HEK293T (cell line): ENCODE measurements around the gene OR8D2.
"Not testable (repeated sequence)": the region's sequence is repeated elsewhere in the genome, so short reads cannot be mapped to it uniquely, and the experiment has no call there.

Experiments used
- CTCF ChIA-PET: fragments of 350-600 bp; formaldehyde crosslinking; extraction: SDS; loops from one replicate; lab custom pipeline; 2021; ENCODE audit warnings: antibody characterized with exemption, inconsistent platforms; lab: Yijun Ruan, JAX
- POLR2A ChIA-PET: fragments of 350-600 bp; formaldehyde crosslinking; extraction: SDS; loops from one replicate; lab custom pipeline; 2020; ENCODE audit warnings: antibody characterized with exemption, inconsistent platforms; lab: Yijun Ruan, JAX
- DNase-seq: peaks from one replicate; pipeline ENCODE4 v3.0.0; 2012; ENCODE audit warnings: mixed read lengths; ENCODE audit errors: extremely low spot score
- ARNT ChIP-seq: fragments of 450-650 bp; IDR thresholded peaks from 2 replicates; pipeline ENCODE4 v1.6.1; 2017; ENCODE audit warnings: mild to moderate bottlenecking
- BHLHE40 ChIP-seq: fragments of 450-650 bp; IDR thresholded peaks from 2 replicates; pipeline ENCODE4 v1.6.1; 2016; ENCODE audit warnings: mild to moderate bottlenecking, moderate library complexity, borderline replicate concordance
- CTBP1 ChIP-seq: fragments of 450-650 bp; IDR thresholded peaks from 2 replicates; pipeline ENCODE4 v1.6.1; 2016; ENCODE audit warnings: borderline replicate concordance
- ELF4 ChIP-seq: fragments of 450-650 bp; IDR thresholded peaks from 2 replicates; pipeline ENCODE4 v1.6.1; 2017; ENCODE audit warnings: antibody characterized with exemption
- FOXA1 ChIP-seq: fragments of 450-650 bp; IDR thresholded peaks from 2 replicates; pipeline ENCODE4 v1.6.1; 2016; ENCODE audit warnings: mild to moderate bottlenecking
- FOXK2 ChIP-seq: fragments of 450-650 bp; IDR thresholded peaks from 2 replicates; pipeline ENCODE4 v1.6.1; 2016; ENCODE audit warnings: mild to moderate bottlenecking
- FOXM1 ChIP-seq: fragments of 450-650 bp; IDR thresholded peaks from 2 replicates; pipeline ENCODE4 v1.6.1; 2017; ENCODE audit warnings: mild to moderate bottlenecking, borderline replicate concordance
- HDGF ChIP-seq: fragments of 450-650 bp; IDR thresholded peaks from 2 replicates; pipeline ENCODE4 v1.6.1; 2017; ENCODE audit warnings: antibody characterized with exemption, borderline replicate concordance
- L3MBTL2 ChIP-seq: fragments of 450-650 bp; conservative IDR thresholded peaks from 2 replicates; pipeline ENCODE4 v1.6.1; 2016; ENCODE audit warnings: mild to moderate bottlenecking
- LEF1 ChIP-seq: fragments of 450-650 bp; IDR thresholded peaks from 2 replicates; pipeline ENCODE4 v1.6.1; 2017; ENCODE audit warnings: mild to moderate bottlenecking, borderline replicate concordance
- NFRKB ChIP-seq: fragments of 450-650 bp; IDR thresholded peaks from 2 replicates; pipeline ENCODE4 v1.6.1; 2016; ENCODE audit warnings: mild to moderate bottlenecking, moderate library complexity
- PKNOX1 ChIP-seq: fragments of 450-650 bp; IDR thresholded peaks from 2 replicates; pipeline ENCODE4 v1.6.1; 2016
- SP1 ChIP-seq: fragments of 450-650 bp; IDR thresholded peaks from 2 replicates; pipeline ENCODE4 v1.6.1; 2017
- SUZ12 ChIP-seq: fragments of 450-650 bp; IDR thresholded peaks from 2 replicates; pipeline ENCODE4 v1.6.1; 2016; ENCODE audit warnings: mild to moderate bottlenecking
- TARDBP ChIP-seq: fragments of 450-650 bp; IDR thresholded peaks from 2 replicates; pipeline ENCODE4 v1.6.1; 2016
- ZNF384 ChIP-seq: fragments of 450-650 bp; IDR thresholded peaks from 2 replicates; pipeline ENCODE4 v1.6.1; 2016

OR8D2 gene

GRCh38 chr11:124277804-124278203 is 42.2 kb downstream of the OR8D2 start:
- CTCF ChIA-PET, result interaction anchor here (1.0 kb wide), 1 partner anchor 206 kb away, joined by 3 read pairs; no protein-coding TSS in a partner anchor
- POLR2A ChIA-PET, result no interaction called here
- no peak for TF ChIP-seq ELF4
- no peak for TF ChIP-seq SUZ12
- no peak for TF ChIP-seq FOXA1
- TF ChIP-seq ZNF384, result no peak
- no peak for TF ChIP-seq LEF1
- no peak for TF ChIP-seq TARDBP
- DNase-seq, result no peak

GRCh38 chr11:124277207-124277606 is 42.8 kb downstream of the OR8D2 start:
- ChIA-PET CTCF (no interaction called here), POLR2A (no interaction called here)
- TF ChIP-seq LEF1 (no peak), SUZ12 (no peak), TARDBP (no peak), BHLHE40 (no peak), NFRKB (no peak), CTBP1 (no peak), FOXM1 (no peak), HDGF (no peak), FOXK2 (no peak), ELF4 (no peak), FOXA1 (no peak), ZNF384 (no peak), PKNOX1 (no peak), L3MBTL2 (no peak), SP1 (no peak), ARNT (no peak)
- no peak for DNase-seq

- no peak for DNase-seq
- TF ChIP-seq LEF1 (no peak), FOXA1 (no peak), NFRKB (no peak), BHLHE40 (no peak), ELF4 (no peak), SUZ12 (no peak), CTBP1 (no peak), ARNT (no peak), HDGF (no peak), PKNOX1 (no peak), TARDBP (no peak), SP1 (no peak)
- ChIA-PET POLR2A (no interaction called here), CTCF (no interaction called here)
Measured at GRCh38 chr11:124276081-124276480, 43.9 kb downstream of the OR8D2 start.

GRCh38 chr11:124274000-124274399 is 46.0 kb downstream of the OR8D2 start:
- ChIA-PET POLR2A (no interaction called here), CTCF (no interaction called here)
- no peak for DNase-seq
- TF ChIP-seq NFRKB (no peak), FOXM1 (no peak), ARNT (no peak), PKNOX1 (no peak)

GRCh38 chr11:124270886-124271285 is 49.1 kb downstream of the OR8D2 start:
- CTCF ChIA-PET, POLR2A ChIA-PET, DNase-seq: not testable (repeated sequence)
